ENCODE measurements around the gene RBL1. TPM values are rescaled to one million over a fixed set of nuclear protein-coding genes. Genes with fewer than 3 reads are reported as not detected.

RBL1 gene
- total and polyA plus RNA-seq, 2 of the 4 experiments (the other 2 are of a cell fraction) = 3.3 to 7.5 TPM

DNA sequence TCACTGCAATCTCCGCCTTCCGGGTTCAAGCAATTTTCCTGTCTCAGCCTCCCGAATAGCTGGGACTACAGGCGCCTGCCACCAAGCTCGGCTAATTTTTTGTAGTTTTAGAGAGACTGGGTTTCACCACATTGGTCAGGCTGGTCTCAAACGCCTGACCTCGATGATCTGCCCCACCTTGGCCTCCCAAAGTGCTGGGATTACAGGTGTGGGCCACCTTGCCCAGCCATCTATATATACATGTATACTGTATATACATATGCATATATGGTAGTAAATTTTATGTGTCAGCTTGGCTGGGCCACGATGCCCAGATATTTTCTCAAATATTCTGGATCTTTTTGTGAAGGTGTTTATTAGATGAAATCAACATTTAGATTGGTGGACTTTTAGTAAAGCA is 18.8 kb downstream of the RBL1 start:
- Histone ChIP-seq H4K5ac (ENCODE audit: low read depth, low read length) (no peak overlapping the region), H3K23ac (ENCODE audit: low read depth, low read length) (no peak overlapping the region), H3K9me3 (ENCODE audit: control insufficient read depth, insufficient read depth, low read length) (0 out of 2 replicates have a peak, but pooled peaks cover 2% of the 10 kb centered on the region), H3K27ac (ENCODE audit: insufficient read depth, low read length) (0 out of 2 replicates have a peak overlapping the region, but pooled peaks have one; percentile 12), H2BK15ac (ENCODE audit: low read depth, low read length) (no peak overlapping the region), H3K18ac (ENCODE audit: low read depth, low read length) (no peak overlapping the region), H2AK9ac (replicated peaks; ENCODE audit: low read depth, low read length, poor library complexity) (no peak overlapping the region), H3K4me1 (ENCODE audit: control insufficient read depth, insufficient read depth, low read length) (peaks cover 3% of the 10 kb centered on the region), H2AFZ (replicated peaks; ENCODE audit: low read length, poor library complexity) (no peak overlapping the region), H4K8ac (ENCODE audit: low read depth in 2 of 2, low read length in 2 of 2) (no peak overlapping the region), H3K79me1 (ENCODE audit: low read depth in 1 of 2, low read length in 2 of 2) (peaks cover 24 to 55% of the 10 kb centered on the region in 2 experiments), H3K4me3 (ENCODE audit: insufficient read depth, low read depth, low read length) (no peak overlapping the region), H3K4me2 (ENCODE audit: low read depth, low read length) (no peak overlapping the region), H3K9ac (ENCODE audit: low read depth, low read length) (no peak overlapping the region), H3K27me3 (ENCODE audit: control insufficient read depth, insufficient read depth, low read length) (no peaks in the 10 kb centered on the region), H3K14ac (replicated peaks; ENCODE audit: low read depth, low read length) (no peak overlapping the region), H2BK5ac (ENCODE audit: low read depth, low read length, poor library complexity, severe bottlenecking) (no peak overlapping the region), H4K20me1 (ENCODE audit: insufficient read depth, low read length) (no peaks in the 10 kb centered on the region), H2AK5ac (ENCODE audit: low read depth, low read length) (peak overlapping the region; percentile 37; the same call in 1 of the 2 replicates), H2BK20ac (ENCODE audit: low read depth, low read length) (no peak overlapping the region; the same call in 1 of the 2 replicates), H3K4ac (ENCODE audit: low read depth, low read length) (no peak overlapping the region), H4K91ac (ENCODE audit: insufficient read depth, low read depth, low read length) (no peak overlapping the region), H2BK120ac (ENCODE audit: low read depth, low read length) (no peak overlapping the region), H3K9me1 (ENCODE audit: insufficient read depth, low read length) (no peaks in the 10 kb centered on the region), H3K56ac (ENCODE audit: extremely low read depth, insufficient read depth, low read length) (no peak overlapping the region), H3K36me3 (ENCODE audit: control insufficient read depth, insufficient read depth, low read length) (0 out of 2 replicates have a peak, but pooled peaks cover 1% of the 10 kb centered on the region)
- dilution Hi-C loops (cut with HindIII; ENCODE audit: low sequenced_read_pairs, unreplicated experiment) (no loop called here), intact Hi-C loops (cut with micrococcal nuclease) (no loop called here), in situ Hi-C loops (cut with MboI; ENCODE audit: low sequenced_read_pairs) (no loop called here)
- ATAC-seq (ENCODE audit: low read depth) (no peak), DNase-seq (no peak)
- no peak for TF ChIP-seq MXI1 (IDR thresholded peaks at IDR 0.05; ENCODE audit: borderline replicate concordance, low read depth, low read length)
- TF ChIP-seq RAD21 (IDR thresholded peaks at IDR 0.05; ENCODE audit: low read length) = no peak
- TF ChIP-seq CHD1 (IDR thresholded peaks at IDR 0.05; ENCODE audit: low read depth, low read length) = no peak
- TF ChIP-seq MAFK (IDR thresholded peaks at IDR 0.05; ENCODE audit: low read depth, low read length) = no peak
- no peak for TF ChIP-seq SMC3 (IDR thresholded peaks at IDR 0.05; ENCODE audit: low read depth, low read length)
- no peak for TF ChIP-seq FOS (IDR thresholded peaks at IDR 0.05; ENCODE audit: low read depth, low read length)
- TF ChIP-seq, protein P1, sequence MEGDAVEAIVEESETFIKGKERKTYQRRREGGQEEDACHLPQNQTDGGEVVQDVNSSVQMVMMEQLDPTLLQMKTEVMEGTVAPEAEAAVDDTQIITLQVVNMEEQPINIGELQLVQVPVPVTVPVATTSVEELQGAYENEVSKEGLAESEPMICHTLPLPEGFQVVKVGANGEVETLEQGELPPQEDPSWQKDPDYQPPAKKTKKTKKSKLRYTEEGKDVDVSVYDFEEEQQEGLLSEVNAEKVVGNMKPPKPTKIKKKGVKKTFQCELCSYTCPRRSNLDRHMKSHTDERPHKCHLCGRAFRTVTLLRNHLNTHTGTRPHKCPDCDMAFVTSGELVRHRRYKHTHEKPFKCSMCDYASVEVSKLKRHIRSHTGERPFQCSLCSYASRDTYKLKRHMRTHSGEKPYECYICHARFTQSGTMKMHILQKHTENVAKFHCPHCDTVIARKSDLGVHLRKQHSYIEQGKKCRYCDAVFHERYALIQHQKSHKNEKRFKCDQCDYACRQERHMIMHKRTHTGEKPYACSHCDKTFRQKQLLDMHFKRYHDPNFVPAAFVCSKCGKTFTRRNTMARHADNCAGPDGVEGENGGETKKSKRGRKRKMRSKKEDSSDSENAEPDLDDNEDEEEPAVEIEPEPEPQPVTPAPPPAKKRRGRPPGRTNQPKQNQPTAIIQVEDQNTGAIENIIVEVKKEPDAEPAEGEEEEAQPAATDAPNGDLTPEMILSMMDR (conservative IDR thresholded peaks at IDR 0.05; ENCODE audit: low read depth, low read length) = no peak
- no TSS peak for BruUV-seq (replicated peaks)
- ChIA-PET CTCF (interaction anchor here (0.6 kb wide), 1 partner anchor 245 kb away, joined by 5 read pairs; no protein-coding TSS in a partner anchor), POLR2A (ENCODE audit: unreplicated experiment) (no interaction called here)
- WGBS, 2 experiments (ENCODE audit: extremely low coverage in 2 of 2, insufficient read length in 1 of 2) = 100% methylated on average over 2 of the region's 8 CpGs; no CpG with 5 or more reads in 1 of the 2 experiments

Data from IMR-90 (cell line).